Osteocyte (in vitro differentiated cells): ENCODE data around the gene HSD17B13. TPM values are rescaled to one million over a fixed set of nuclear protein-coding genes. Genes with fewer than 3 reads are reported as not detected.

Experiments
- DNase-seq: peaks from one replicate; pipeline ENCODE4 v3.0.0; 2021; ENCODE audit warnings: mixed read lengths; ENCODE audit not compliant: unreplicated experiment; ENCODE audit errors: extremely low spot score
- H3K27ac Mint-ChIP-seq: one replicate; pipeline ENCODE4 v1.8.0; 2021; ENCODE audit warnings: mild to moderate bottlenecking, mixed read lengths; ENCODE audit not compliant: unreplicated experiment
- H3K27me3 Mint-ChIP-seq: one replicate; pipeline ENCODE4 v1.8.0; 2021; ENCODE audit warnings: mixed read lengths; ENCODE audit not compliant: unreplicated experiment
- H3K36me3 Mint-ChIP-seq: one replicate; pipeline ENCODE4 v1.8.0; 2021; ENCODE audit warnings: mixed read lengths; ENCODE audit not compliant: unreplicated experiment
- H3K4me1 Mint-ChIP-seq: one replicate; pipeline ENCODE4 v1.8.0; 2021; ENCODE audit warnings: mixed read lengths; ENCODE audit not compliant: unreplicated experiment
- H3K4me3 Mint-ChIP-seq: one replicate; pipeline ENCODE4 v1.8.0; 2021; ENCODE audit warnings: mild to moderate bottlenecking, moderate library complexity, mixed read lengths; ENCODE audit not compliant: unreplicated experiment
- H3K9me3 Mint-ChIP-seq: one replicate; pipeline ENCODE4 v1.8.0; 2021; ENCODE audit warnings: mixed read lengths; ENCODE audit not compliant: unreplicated experiment
- microRNA-seq: library from miRNA; unstranded; fragments of <30 nt; microRNA quantifications from one replicate; pipeline ENCODE4 v1.1.0, GENCODE V29; 2020; ENCODE audit not compliant: unreplicated experiment
- total RNA-seq: library from RNA; stranded (reverse); gene quantifications from 2 replicates; pipeline ENCODE4 v1.2.1, GENCODE V29; 2021
- TF ChIP-seq, protein P1 (sequence below): fragments of 200-600 bp; sonication (generic); IDR thresholded peaks from 2 replicates; pipeline ENCODE4 v1.5.0; 2021; ENCODE audit warnings: antibody characterized with exemption, mild to moderate bottlenecking, moderate library complexity

The HSD17B13 gene
- total RNA-seq, 1 donor from 2014 or later: not detected

DNA sequence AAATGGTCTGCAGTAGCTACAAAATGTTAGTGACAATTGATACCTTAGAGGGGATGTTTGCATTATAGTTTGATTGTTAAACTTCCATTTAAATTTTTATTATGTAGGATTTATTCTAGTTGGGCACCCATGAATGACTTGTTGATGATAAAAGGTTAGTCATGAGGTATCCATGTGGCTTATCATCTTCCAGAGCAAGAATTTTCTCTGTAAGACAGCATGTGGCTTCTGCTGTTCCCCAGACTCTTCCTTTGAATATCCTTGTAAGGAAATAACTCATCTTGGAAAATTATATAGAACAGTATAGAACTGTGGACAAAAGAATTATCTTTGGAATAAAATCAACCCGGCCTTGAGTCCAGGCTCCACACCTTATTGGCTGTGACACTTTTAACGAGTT lies 62.2 kb downstream of the HSD17B13 start:
- Mint-ChIP-seq H3K9me3 (peaks cover 5% of the 10 kb centered on the region), H3K36me3 (no peaks in the 10 kb centered on the region), H3K4me1 (no peaks in the 10 kb centered on the region), H3K27me3 (peaks cover 2% of the 10 kb centered on the region), H3K4me3 (no peak overlapping the region), H3K27ac (no peak overlapping the region)
- TF ChIP-seq, protein P1, sequence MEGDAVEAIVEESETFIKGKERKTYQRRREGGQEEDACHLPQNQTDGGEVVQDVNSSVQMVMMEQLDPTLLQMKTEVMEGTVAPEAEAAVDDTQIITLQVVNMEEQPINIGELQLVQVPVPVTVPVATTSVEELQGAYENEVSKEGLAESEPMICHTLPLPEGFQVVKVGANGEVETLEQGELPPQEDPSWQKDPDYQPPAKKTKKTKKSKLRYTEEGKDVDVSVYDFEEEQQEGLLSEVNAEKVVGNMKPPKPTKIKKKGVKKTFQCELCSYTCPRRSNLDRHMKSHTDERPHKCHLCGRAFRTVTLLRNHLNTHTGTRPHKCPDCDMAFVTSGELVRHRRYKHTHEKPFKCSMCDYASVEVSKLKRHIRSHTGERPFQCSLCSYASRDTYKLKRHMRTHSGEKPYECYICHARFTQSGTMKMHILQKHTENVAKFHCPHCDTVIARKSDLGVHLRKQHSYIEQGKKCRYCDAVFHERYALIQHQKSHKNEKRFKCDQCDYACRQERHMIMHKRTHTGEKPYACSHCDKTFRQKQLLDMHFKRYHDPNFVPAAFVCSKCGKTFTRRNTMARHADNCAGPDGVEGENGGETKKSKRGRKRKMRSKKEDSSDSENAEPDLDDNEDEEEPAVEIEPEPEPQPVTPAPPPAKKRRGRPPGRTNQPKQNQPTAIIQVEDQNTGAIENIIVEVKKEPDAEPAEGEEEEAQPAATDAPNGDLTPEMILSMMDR: no peak
- no peak for DNase-seq

DNA sequence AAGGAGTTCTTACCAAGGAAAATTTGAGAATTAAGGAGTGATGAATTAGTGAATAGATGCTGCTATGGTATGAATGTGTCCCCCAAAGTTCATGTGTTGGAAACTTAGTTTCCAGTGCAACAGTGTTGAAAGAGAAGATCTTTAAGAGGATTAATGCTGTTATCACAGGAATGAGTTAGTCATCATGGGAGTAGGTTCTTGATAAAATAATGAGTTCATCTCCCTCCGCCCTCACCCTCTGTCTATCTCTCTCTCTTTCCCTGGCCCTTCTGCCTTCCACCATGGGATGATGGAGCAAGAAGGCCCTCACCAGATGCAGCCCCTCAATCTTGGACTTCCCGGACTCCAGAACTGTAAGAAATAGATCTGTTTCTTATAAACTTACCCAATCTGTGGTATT lies 64.0 kb downstream of the HSD17B13 start:
- TF ChIP-seq, protein P1: no peak
- Mint-ChIP-seq H3K36me3 (no peaks in the 10 kb centered on the region), H3K4me3 (no peak overlapping the region), H3K27ac (no peak overlapping the region), H3K27me3 (peaks cover 2% of the 10 kb centered on the region), H3K4me1 (no peaks in the 10 kb centered on the region), H3K9me3 (peaks cover 7% of the 10 kb centered on the region)
- no peak for DNase-seq

DNA sequence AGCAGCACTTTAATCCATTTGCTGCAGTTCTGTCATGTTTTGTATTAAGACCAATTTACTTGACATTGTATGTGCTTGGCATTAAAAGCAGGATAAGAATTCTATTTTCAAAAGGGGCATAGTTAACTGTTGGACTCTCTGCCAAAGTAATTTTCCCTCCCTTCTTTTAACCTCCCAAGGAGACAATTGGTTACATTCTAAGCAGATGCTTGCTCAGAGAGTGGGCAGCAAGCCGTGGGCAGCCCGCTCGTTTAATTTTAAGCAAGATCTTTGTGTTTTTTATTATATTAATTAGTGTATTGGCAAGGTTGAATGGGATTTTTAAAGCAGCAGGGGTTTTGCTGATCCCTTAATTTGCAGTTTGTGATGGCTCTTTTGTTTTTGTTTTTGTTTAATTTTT lies 65.2 kb downstream of the HSD17B13 start:
- Mint-ChIP-seq H3K27ac (no peak overlapping the region), H3K4me1 (no peaks in the 10 kb centered on the region), H3K4me3 (no peak overlapping the region), H3K9me3 (peaks cover 7% of the 10 kb centered on the region), H3K36me3 (no peaks in the 10 kb centered on the region), H3K27me3 (peaks cover 2% of the 10 kb centered on the region)
- DNase-seq: no peak
- TF ChIP-seq, protein P1: no peak

DNA sequence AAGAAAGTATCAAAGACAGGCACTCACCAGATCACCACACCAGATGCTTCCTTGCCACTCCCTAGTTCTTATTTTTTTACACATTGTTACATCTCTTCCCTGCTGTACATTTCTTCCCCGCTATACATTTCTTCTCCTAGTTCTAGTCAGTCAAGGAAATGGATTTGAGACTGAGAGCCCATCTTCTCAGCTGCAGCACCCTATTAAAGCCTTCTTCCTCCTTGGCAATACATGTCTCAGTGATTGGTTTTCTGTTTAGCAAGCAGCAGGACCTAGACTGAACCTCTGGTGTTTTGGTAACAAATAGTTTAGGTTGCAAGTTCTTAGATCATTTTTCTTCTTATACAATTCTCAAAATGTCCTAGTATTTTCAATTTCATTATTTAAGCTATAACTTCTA lies 66.9 kb downstream of the HSD17B13 start:
- TF ChIP-seq, protein P1: no peak
- no peak overlapping the region for H3K27ac Mint-ChIP-seq

More for the DNA sequence above, 66.9 kb downstream of the HSD17B13 start:
- Mint-ChIP-seq H3K4me1 (no peaks in the 10 kb centered on the region), H3K27me3 (peaks cover 2% of the 10 kb centered on the region), H3K9me3 (peaks cover 7% of the 10 kb centered on the region), H3K36me3 (no peaks in the 10 kb centered on the region), H3K4me3 (no peak overlapping the region)
- no peak for DNase-seq

Small RNA genes lying within 50 kb of the gene (microRNA-seq; reads per million reads assigned to microRNA genes)
- not detected for gene MIR5705

Other genes with a start within 250 kb of the HSD17B13 start
- 9.8 and 11.5 TPM in 2 replicates for gene KLHL8, start 102.3 kb downstream of the HSD17B13 start, total RNA-seq
- gene HSD17B11, start 68.3 kb upstream of the HSD17B13 start, total RNA-seq: 21.8 and 23.8 TPM in 2 replicates
- gene NUDT9, start 99.7 kb upstream of the HSD17B13 start, total RNA-seq: 23.6 and 25.5 TPM in 2 replicates
- 4.0 TPM in 2 replicates for gene SPARCL1, start 206.5 kb upstream of the HSD17B13 start, total RNA-seq